ENCODE data around the gene ATP5F1C. TPM values are rescaled to one million over a fixed set of nuclear protein-coding genes. Genes with fewer than 3 reads are reported as not detected.

Gene ATP5F1C
- total and polyA plus RNA-seq, 7 experiments from 2014 or later = 113 to 400 (median 130) TPM

GRCh38 chr10:7802606-7803005, 14.6 kb downstream of the ATP5F1C start:
- DNase-seq (no peak), ATAC-seq (no peak)
- Mint-ChIP-seq H3K9me3 (no peaks in the 10 kb centered on the region), H3K36me3 (peaks cover 0 to 46% (median 32%) of the 10 kb centered on the region in 5 donors), H3K4me1 (peaks cover 0 to 3% (median 0%) of the 10 kb centered on the region in 7 donors), H3K27me3 (no peaks in the 10 kb centered on the region), H3K27ac (peak overlapping the region in 1 of 9 donors; percentile 20), H3K4me3 (no peak overlapping the region)
- H3K27me3 ChIP-seq (ENCODE audit: control insufficient read depth in 2 of 2, insufficient read depth in 2 of 2, low read length in 2 of 2) = no peaks in the 10 kb centered on the region
- H3K4me1 ChIP-seq (ENCODE audit: control insufficient read depth in 2 of 2, insufficient read depth in 2 of 2, low read length in 2 of 2) = no peaks in the 10 kb centered on the region
- ChIA-PET POLR2A (no interaction called here), CTCF (no interaction called here)
- H3K36me3 ChIP-seq (ENCODE audit: control insufficient read depth in 2 of 3, insufficient read depth in 3 of 3, low read length in 3 of 3) = peaks cover 24 to 87% (median 55%) of the 10 kb centered on the region in 3 experiments
- no peak overlapping the region for H3K4me3 ChIP-seq (ENCODE audit: low read length)
- no peaks in the 10 kb centered on the region for H3K9me3 ChIP-seq (ENCODE audit: control insufficient read depth in 2 of 3, low read length in 3 of 3)
- intact Hi-C loops (cut with micrococcal nuclease) = no loop called here
- no peak overlapping the region for H3K27ac ChIP-seq (ENCODE audit: low read depth, low read length)

GRCh38 chr10:7804216-7804615, 16.2 kb downstream of the ATP5F1C start:
- Mint-ChIP-seq H3K27me3 (no peaks in the 10 kb centered on the region), H3K27ac (peak overlapping the region in 5 of 9 donors; percentile 1 to 60 (median 29)), H3K36me3 (peaks cover 0 to 44% (median 32%) of the 10 kb centered on the region in 5 donors), H3K4me3 (no peak overlapping the region), H3K4me1 (peaks cover 0 to 3% (median 0%) of the 10 kb centered on the region in 7 donors), H3K9me3 (no peaks in the 10 kb centered on the region)
- peaks cover 22 to 77% (median 53%) of the 10 kb centered on the region in 3 experiments for H3K36me3 ChIP-seq (ENCODE audit: control insufficient read depth in 2 of 3, insufficient read depth in 3 of 3, low read length in 3 of 3)
- H3K4me3 ChIP-seq (ENCODE audit: low read length) = no peak overlapping the region
- DNase-seq (no peak), ATAC-seq (no peak)
- POLR2A ChIA-PET = interaction anchor here (1.2 kb wide), 1 partner anchor 16 kb away, joined by 3 read pairs; the partner anchor contains the start of genes ATP5F1C and KIN
- CTCF ChIA-PET = no interaction called here
- no peaks in the 10 kb centered on the region for H3K4me1 ChIP-seq (ENCODE audit: control insufficient read depth in 2 of 2, insufficient read depth in 2 of 2, low read length in 2 of 2)
- no peaks in the 10 kb centered on the region for H3K9me3 ChIP-seq (ENCODE audit: control insufficient read depth in 2 of 3, low read length in 3 of 3)
- H3K27me3 ChIP-seq (ENCODE audit: control insufficient read depth in 2 of 2, insufficient read depth in 2 of 2, low read length in 2 of 2) = no peaks in the 10 kb centered on the region
- intact Hi-C loops (cut with micrococcal nuclease) = no loop called here
- no peak overlapping the region for H3K27ac ChIP-seq (ENCODE audit: low read depth, low read length)

- peaks cover 17 to 71% (median 48%) of the 10 kb centered on the region in 3 experiments for H3K36me3 ChIP-seq (ENCODE audit: control insufficient read depth in 2 of 3, insufficient read depth in 3 of 3, low read length in 3 of 3)
- ATAC-seq = no peak
- CTCF ChIA-PET = no interaction called here
- no peaks in the 10 kb centered on the region for H3K27me3 ChIP-seq (ENCODE audit: control insufficient read depth in 2 of 2, insufficient read depth in 2 of 2, low read length in 2 of 2)
- no peak overlapping the region for H3K4me3 Mint-ChIP-seq
- no peaks in the 10 kb centered on the region for H3K4me1 ChIP-seq (ENCODE audit: control insufficient read depth in 2 of 2, insufficient read depth in 2 of 2, low read length in 2 of 2)
- no peak for DNase-seq
- no peaks in the 10 kb centered on the region for H3K9me3 Mint-ChIP-seq
- H3K4me1 Mint-ChIP-seq = peaks cover 0 to 3% (median 0%) of the 10 kb centered on the region in 7 donors
- POLR2A ChIA-PET = interaction anchor here (1.2 to 1.6 kb wide), 2 partner anchors 13 to 17 kb away, joined by 3 to 4 read pairs; partner anchors contain the start of genes ATP5F1C and KIN
- no peaks in the 10 kb centered on the region for H3K9me3 ChIP-seq (ENCODE audit: control insufficient read depth in 2 of 3, low read length in 3 of 3)
- H3K27ac Mint-ChIP-seq = peak overlapping the region in 3 of 9 donors; percentile 1 to 60 (median 29)
- no peaks in the 10 kb centered on the region for H3K27me3 Mint-ChIP-seq
- H3K36me3 Mint-ChIP-seq = peaks cover 0 to 38% (median 29%) of the 10 kb centered on the region in 5 donors
- H3K4me3 ChIP-seq (ENCODE audit: low read length) = no peak overlapping the region
- intact Hi-C loops (cut with micrococcal nuclease) = no loop called here
- no peak overlapping the region for H3K27ac ChIP-seq (ENCODE audit: low read depth, low read length)
Measured at GRCh38 chr10:7804741-7805140, 16.8 kb downstream of the ATP5F1C start.

- H3K27ac Mint-ChIP-seq = peak overlapping the region in 3 of 9 donors; percentile 3 to 76 (median 7)
- ATAC-seq = no peak
Measured at GRCh38 chr10:7808686-7809267, 20.8 kb downstream of the ATP5F1C start.

GRCh38 chr10:7810443-7810842, 22.5 kb downstream of the ATP5F1C start:
- POLR2A ChIA-PET = no interaction called here
- Histone ChIP-seq H3K27me3 (ENCODE audit: control insufficient read depth in 2 of 2, insufficient read depth in 2 of 2, low read length in 2 of 2) (no peaks in the 10 kb centered on the region), H3K4me3 (ENCODE audit: low read length) (no peak overlapping the region), H3K4me1 (ENCODE audit: control insufficient read depth in 2 of 2, insufficient read depth in 2 of 2, low read length in 2 of 2) (no peaks in the 10 kb centered on the region), H3K36me3 (ENCODE audit: control insufficient read depth in 2 of 3, insufficient read depth in 3 of 3, low read length in 3 of 3) (peaks cover 0 to 18% (median 3%) of the 10 kb centered on the region in 3 experiments), H3K27ac (ENCODE audit: low read depth, low read length) (no peak overlapping the region), H3K9me3 (ENCODE audit: control insufficient read depth in 2 of 3, low read length in 3 of 3) (no peaks in the 10 kb centered on the region)
- intact Hi-C loops (cut with micrococcal nuclease) = loop anchor here (10.0 kb wide), 2 partner anchors 244 to 524 kb away; partner anchors contain the start of gene GATA3 (in 1 of the 2)
- no peak overlapping the region for H3K4me3 Mint-ChIP-seq
- CTCF ChIA-PET = interaction anchor here (0.8 kb wide), 1 partner anchor 13 kb away, joined by 3 read pairs; no protein-coding TSS in a partner anchor
- peaks cover 0 to 5% (median 0%) of the 10 kb centered on the region in 7 donors for H3K4me1 Mint-ChIP-seq
- H3K9me3 Mint-ChIP-seq = no peaks in the 10 kb centered on the region
- H3K27ac Mint-ChIP-seq = peak overlapping the region in 4 of 9 donors; percentile 4 to 39 (median 12)
- ATAC-seq (no peak), DNase-seq (no peak)
- peaks cover 0 to 9% (median 5%) of the 10 kb centered on the region in 5 donors for H3K36me3 Mint-ChIP-seq
- peaks cover 0 to 11% (median 0%) of the 10 kb centered on the region in 5 donors for H3K27me3 Mint-ChIP-seq

More at GRCh38 chr10:7808686-7809267, 20.8 kb downstream of the ATP5F1C start:
- Histone ChIP-seq H3K4me1 (ENCODE audit: control insufficient read depth in 2 of 2, insufficient read depth in 2 of 2, low read length in 2 of 2) (no peaks in the 10 kb centered on the region), H3K27me3 (ENCODE audit: control insufficient read depth in 2 of 2, insufficient read depth in 2 of 2, low read length in 2 of 2) (no peaks in the 10 kb centered on the region), H3K27ac (ENCODE audit: low read depth, low read length) (no peak overlapping the region), H3K36me3 (ENCODE audit: control insufficient read depth in 2 of 3, insufficient read depth in 3 of 3, low read length in 3 of 3) (peaks cover 10 to 34% (median 16%) of the 10 kb centered on the region in 3 experiments), H3K9me3 (ENCODE audit: control insufficient read depth in 2 of 3, low read length in 3 of 3) (no peaks in the 10 kb centered on the region), H3K4me3 (ENCODE audit: low read length) (no peak overlapping the region)
- Mint-ChIP-seq H3K9me3 (no peaks in the 10 kb centered on the region), H3K27me3 (no peaks in the 10 kb centered on the region), H3K4me1 (peaks cover 0 to 5% (median 0%) of the 10 kb centered on the region in 7 donors), H3K36me3 (peaks cover 0 to 23% (median 17%) of the 10 kb centered on the region in 5 donors), H3K4me3 (no peak overlapping the region)
- no peak for DNase-seq
- ChIA-PET CTCF (no interaction called here), POLR2A (interaction anchor here (0.6 to 2.5 kb wide), 3 partner anchors 9 to 21 kb away, joined by 3 to 8 read pairs (median 5); partner anchors contain the start of genes ATP5F1C and KIN)
- intact Hi-C loops (cut with micrococcal nuclease) = no loop called here

GRCh38 chr10:7811000-7811399, 23.0 kb downstream of the ATP5F1C start:
- H3K4me3 ChIP-seq (ENCODE audit: low read length) = no peak overlapping the region
- H3K27ac Mint-ChIP-seq = peak overlapping the region in 5 of 9 donors; percentile 4 to 55 (median 14)
- POLR2A ChIA-PET = no interaction called here

More at GRCh38 chr10:7811000-7811399, 23.0 kb downstream of the ATP5F1C start:
- ATAC-seq (no peak), DNase-seq (no peak)
- Mint-ChIP-seq H3K36me3 (peaks cover 0 to 9% (median 5%) of the 10 kb centered on the region in 5 donors), H3K9me3 (no peaks in the 10 kb centered on the region), H3K4me1 (peaks cover 0 to 5% (median 0%) of the 10 kb centered on the region in 7 donors), H3K4me3 (no peak overlapping the region), H3K27me3 (peaks cover 0 to 13% (median 0%) of the 10 kb centered on the region in 5 donors)
- no peak overlapping the region for H3K27ac ChIP-seq (ENCODE audit: low read depth, low read length)
- no peaks in the 10 kb centered on the region for H3K4me1 ChIP-seq (ENCODE audit: control insufficient read depth in 2 of 2, insufficient read depth in 2 of 2, low read length in 2 of 2)
- CTCF ChIA-PET = interaction anchor here (0.7 to 0.8 kb wide), 2 partner anchors 13 to 287 kb away, joined by 3 read pairs; no protein-coding TSS in a partner anchor
- no peaks in the 10 kb centered on the region for H3K9me3 ChIP-seq (ENCODE audit: control insufficient read depth in 2 of 3, low read length in 3 of 3)
- intact Hi-C loops (cut with micrococcal nuclease) = loop anchor here (10.0 kb wide), 2 partner anchors 244 to 524 kb away; partner anchors contain the start of gene GATA3 (in 1 of the 2)
- H3K27me3 ChIP-seq (ENCODE audit: control insufficient read depth in 2 of 2, insufficient read depth in 2 of 2, low read length in 2 of 2) = no peaks in the 10 kb centered on the region
- H3K36me3 ChIP-seq (ENCODE audit: control insufficient read depth in 2 of 3, insufficient read depth in 3 of 3, low read length in 3 of 3) = peaks cover 0 to 13% (median 3%) of the 10 kb centered on the region in 3 experiments
